HCT116 (cell line): ENCODE results near the gene RAB38.

ENCODE experiments used
- CEBPB ChIP-seq: IDR thresholded peaks from 2 replicates; pipeline ENCODE4 v1.6.1; 2012; ENCODE audit warnings: low read depth
- CTCF ChIP-seq, 3 experiments: fragments of 200-600 bp in 1 of 3; sonication (generic) in 1 of 3; IDR thresholded peaks in 2 of 3; conservative IDR thresholded peaks in 1 of 3; 2 replicates each; pipeline ENCODE4 v1.5.1; 2012 to 2017; ENCODE audit warnings: low read depth in 2 of 3, low read length in 2 of 3, antibody characterized with exemption in 1 of 3, borderline replicate concordance in 1 of 3, control low read depth in 1 of 3, mild to moderate bottlenecking in 1 of 3, mixed read lengths in 1 of 3, mixed run types in 1 of 3, moderate library complexity in 1 of 3; ENCODE audit not compliant: insufficient read depth in 1 of 3
- POLR2A ChIP-seq: IDR thresholded peaks from 2 replicates; pipeline ENCODE4 v1.7.0; 2011; ENCODE audit warnings: borderline replicate concordance; ENCODE audit not compliant: insufficient read depth, insufficient read length; ENCODE audit errors: extremely low read depth
- RAD21 ChIP-seq: IDR thresholded peaks from 2 replicates; pipeline ENCODE4 v1.6.1; 2012; ENCODE audit warnings: low read depth, mild to moderate bottlenecking
- REST ChIP-seq: IDR thresholded peaks from 2 replicates; pipeline ENCODE4 v1.6.1; 2012; ENCODE audit warnings: low read depth
- YY1 ChIP-seq: IDR thresholded peaks from 2 replicates; pipeline ENCODE4 v1.6.1; 2011; ENCODE audit warnings: low read length, low read depth, moderate library complexity, mild to moderate bottlenecking; ENCODE audit not compliant: insufficient replicate concordance; ENCODE audit errors: extremely low read depth

GRCh38 chr11:88195908-88196307, 20.7 kb upstream of the RAB38 start:
- no peak for TF ChIP-seq CTCF (IDR thresholded peaks at IDR 0.05 in 2 of 3, conservative IDR thresholded peaks at IDR 0.05 in 1 of 3; ENCODE audit: borderline replicate concordance in 1 of 3, insufficient read depth in 1 of 3, low read depth in 2 of 3, low read length in 2 of 3)
- no peak for TF ChIP-seq RAD21
- no peak for TF ChIP-seq POLR2A
- no peak for TF ChIP-seq YY1
- TF ChIP-seq CEBPB = no peak
- TF ChIP-seq REST = no peak
